Right cardiac atrium (tissue), 5 donors: ENCODE data around the gene MOGAT3. TPM values are rescaled to one million over a fixed set of nuclear protein-coding genes. Genes with fewer than 3 reads are reported as not detected.

Experiments used
- ATAC-seq, 2 donors: fragments of 200-7000 bp; cut with Tn5 transposase; one replicate each; pipeline versions ENCODE4 v1.8.0 to v1.9.1; 2020; ENCODE audit warnings: moderate library complexity in 2 of 2, mild to moderate bottlenecking in 1 of 2
- DNase-seq, 3 donors: peaks; one replicate each; pipeline ENCODE4 v3.0.0-alpha.2; 2020
- H3K27ac ChIP-seq: one replicate; pipeline ENCODE4 v1.5.1; 2013; ENCODE audit warnings: mild to moderate bottlenecking, low read length, control low read depth, moderate library complexity
- H3K27me3 ChIP-seq: one replicate; pipeline ENCODE4 v1.6.1; 2013; ENCODE audit not compliant: control insufficient read depth, insufficient read depth
- H3K4me1 ChIP-seq: one replicate; pipeline ENCODE4 v1.6.1; 2013; ENCODE audit warnings: low read length; ENCODE audit not compliant: control insufficient read depth, insufficient read depth
- H3K4me3 ChIP-seq: one replicate; pipeline ENCODE4 v1.5.1; 2013; ENCODE audit warnings: low read length, control low read depth
- H3K9me3 ChIP-seq: one replicate; pipeline ENCODE4 v1.6.1; 2013; ENCODE audit warnings: low read length; ENCODE audit not compliant: control insufficient read depth
- WGBS: extraction: QIAGEN DNeasy Blood & Tissue Kit; methylation state at CpG from one replicate; pipeline ENCODE4 v1.1.7; 2013; 5-methylcytosine and 5-hydroxymethylcytosine counted together
- intact Hi-C, 4 donors: fragments of 100-400 bp; cut with DNase I; formaldehyde crosslinking; loops; one replicate each; pipeline versions ENCODE4 v1.11.0 to v1.14.0; 2022 to 2023
- polyA plus RNA-seq: library from polyadenylated mRNA; stranded (reverse); fragments of 200-250 nt; gene quantifications from one replicate; pipeline ENCODE4 v1.2.3, GENCODE V29; 2013
- total RNA-seq, 4 donors: library from RNA; stranded (reverse); fragmentation: NEBNext Ultra II Directional; extraction: Animal tissue kit (Norgen Biotek cat#: 25700); gene quantifications; one replicate each; pipeline ENCODE4 v1.2.1, GENCODE V29; 2021
- donor health status: healthy with polysubstance abuse.
- donor health status: DM: no; HTN: yes; CAD: no.
- donor health status: DM: no; HTN: no; CAD: no.
- donor health status: DM: no; HTN: yes; CAD: no; lungs with severe emphysema.
- donor health status: DM: yes; HTN: yes; CAD: no.

The MOGAT3 gene
- total and polyA plus RNA-seq, 5 donors, result not detected

GRCh38 chr7:101164071-101164840, 36.6 kb downstream of the MOGAT3 start:
- WGBS, result 2% methylated on average over 75 of the region's 75 CpGs
- DNase-seq (peak in 1 of 3 donors; percentile 75), ATAC-seq (peak in 1 of 2 donors; percentile 27)
- Histone ChIP-seq H3K4me1 (peaks cover 6% of the 10 kb centered on the region), H3K27me3 (no peaks in the 10 kb centered on the region), H3K4me3 (peak overlapping the region; percentile 6), H3K27ac (no peak overlapping the region), H3K9me3 (no peaks in the 10 kb centered on the region)
- intact Hi-C loops, result loop anchor here in 1 of 4 donors (10.0 kb wide), 1 partner anchor 269 kb away; the partner anchor contains the start of gene ACHE

- ATAC-seq, result peak in 1 of 2 donors; percentile 3
- peak in 1 of 3 donors; percentile 58 for DNase-seq
Measured at GRCh38 chr7:101163279-101164070, 37.4 kb downstream of the MOGAT3 start.

DNA sequence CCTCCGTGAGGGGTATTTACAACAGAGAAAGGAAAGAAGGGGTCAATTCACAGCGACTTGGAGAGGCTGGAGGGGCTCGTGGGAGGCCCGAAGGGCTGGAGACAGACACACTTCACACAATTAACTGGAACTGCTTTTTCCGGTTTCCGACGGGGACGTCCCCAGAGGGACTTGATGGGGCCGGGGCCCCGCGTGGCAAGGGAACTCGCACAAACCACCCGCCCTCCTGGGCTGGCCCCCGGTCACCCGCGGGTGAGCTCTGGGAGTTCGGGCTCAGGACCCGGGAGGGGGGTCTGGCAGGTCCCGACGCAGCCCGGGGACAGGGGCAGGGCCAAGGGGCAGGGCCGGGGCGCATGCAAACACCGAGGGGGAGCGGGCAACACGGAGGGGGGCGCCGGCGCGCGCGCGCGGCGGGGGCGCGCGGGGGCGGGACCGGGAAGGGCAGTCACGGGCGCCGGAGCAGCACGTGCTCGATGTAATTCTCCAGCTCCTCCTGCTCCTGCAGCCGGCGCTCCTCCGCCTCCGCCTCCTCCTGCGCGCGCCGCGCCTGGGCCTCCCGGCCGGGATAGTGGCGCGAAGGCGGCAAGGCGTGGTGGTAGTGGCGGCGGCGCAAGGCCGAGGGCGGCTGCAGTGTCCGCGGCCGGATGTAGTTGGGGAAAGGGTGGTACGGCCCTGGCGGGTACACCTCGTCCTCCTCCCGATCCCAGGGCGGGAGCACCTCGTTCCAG, 38.1 kb downstream of the MOGAT3 start:
- intact Hi-C loops, result loop anchor here in 1 of 4 donors (10.0 kb wide), 1 partner anchor 268 kb away; the partner anchor contains the start of gene ACHE
- WGBS, result 2% methylated on average over 72 of the region's 74 CpGs
- H3K4me1 ChIP-seq, result peaks cover 6% of the 10 kb centered on the region
- no peak overlapping the region for H3K27ac ChIP-seq
- peak overlapping the region; percentile 8 for H3K4me3 ChIP-seq
- no peaks in the 10 kb centered on the region for H3K27me3 ChIP-seq
- peak in 1 of 2 donors; percentile 60 for ATAC-seq
- DNase-seq, result peak; percentile 54 to 68 (median 65)
- no peaks in the 10 kb centered on the region for H3K9me3 ChIP-seq

More at GRCh38 chr7:101163279-101164070, 37.4 kb downstream of the MOGAT3 start:
- no peak overlapping the region for H3K27ac ChIP-seq
- H3K4me1 ChIP-seq, result peaks cover 6% of the 10 kb centered on the region
- intact Hi-C loops, result loop anchor here in 1 of 4 donors (10.0 kb wide), 1 partner anchor 269 kb away; the partner anchor contains the start of gene ACHE
- H3K27me3 ChIP-seq, result no peaks in the 10 kb centered on the region
- no peaks in the 10 kb centered on the region for H3K9me3 ChIP-seq
- peak overlapping the region; percentile 8 for H3K4me3 ChIP-seq
- under 1% methylated on average over 89 of the region's 92 CpGs for WGBS

GRCh38 chr7:101161692-101162471, 39.0 kb downstream of the MOGAT3 start:
- no peak for DNase-seq
- H3K4me1 ChIP-seq, result peaks cover 6% of the 10 kb centered on the region
- 79% methylated on average over 17 of the region's 17 CpGs for WGBS
- ATAC-seq, result no peak
- H3K27ac ChIP-seq, result no peak overlapping the region
- H3K9me3 ChIP-seq, result no peaks in the 10 kb centered on the region
- H3K27me3 ChIP-seq, result no peaks in the 10 kb centered on the region
- no peak overlapping the region for H3K4me3 ChIP-seq
- intact Hi-C loops, result loop anchor here in 1 of 4 donors (10.0 kb wide), 1 partner anchor 267 kb away; the partner anchor contains the start of gene ACHE

GRCh38 chr7:101160910-101161309, 39.9 kb downstream of the MOGAT3 start:
- Histone ChIP-seq H3K9me3 (no peaks in the 10 kb centered on the region), H3K27ac (no peak overlapping the region), H3K4me1 (peaks cover 6% of the 10 kb centered on the region), H3K27me3 (no peaks in the 10 kb centered on the region), H3K4me3 (no peak overlapping the region)
- intact Hi-C loops, result loop anchor here in 1 of 4 donors (10.0 kb wide), 1 partner anchor 266 kb away; the partner anchor contains the start of gene ACHE
- DNase-seq (no peak), ATAC-seq (no peak)

- DNase-seq (peak in 1 of 3 donors; percentile 52), ATAC-seq (no peak)
- no peaks in the 10 kb centered on the region for H3K27me3 ChIP-seq
- intact Hi-C loops, result loop anchor here in 1 of 4 donors (10.0 kb wide), 1 partner anchor 265 kb away; the partner anchor contains the start of gene ACHE
- H3K27ac ChIP-seq, result no peak overlapping the region
- no peaks in the 10 kb centered on the region for H3K9me3 ChIP-seq
- WGBS, result 78% methylated on average over 31 of the region's 31 CpGs
- H3K4me3 ChIP-seq, result no peak overlapping the region
- peaks cover 9% of the 10 kb centered on the region for H3K4me1 ChIP-seq
Measured at GRCh38 chr7:101159696-101160674, 40.9 kb downstream of the MOGAT3 start.

DNA sequence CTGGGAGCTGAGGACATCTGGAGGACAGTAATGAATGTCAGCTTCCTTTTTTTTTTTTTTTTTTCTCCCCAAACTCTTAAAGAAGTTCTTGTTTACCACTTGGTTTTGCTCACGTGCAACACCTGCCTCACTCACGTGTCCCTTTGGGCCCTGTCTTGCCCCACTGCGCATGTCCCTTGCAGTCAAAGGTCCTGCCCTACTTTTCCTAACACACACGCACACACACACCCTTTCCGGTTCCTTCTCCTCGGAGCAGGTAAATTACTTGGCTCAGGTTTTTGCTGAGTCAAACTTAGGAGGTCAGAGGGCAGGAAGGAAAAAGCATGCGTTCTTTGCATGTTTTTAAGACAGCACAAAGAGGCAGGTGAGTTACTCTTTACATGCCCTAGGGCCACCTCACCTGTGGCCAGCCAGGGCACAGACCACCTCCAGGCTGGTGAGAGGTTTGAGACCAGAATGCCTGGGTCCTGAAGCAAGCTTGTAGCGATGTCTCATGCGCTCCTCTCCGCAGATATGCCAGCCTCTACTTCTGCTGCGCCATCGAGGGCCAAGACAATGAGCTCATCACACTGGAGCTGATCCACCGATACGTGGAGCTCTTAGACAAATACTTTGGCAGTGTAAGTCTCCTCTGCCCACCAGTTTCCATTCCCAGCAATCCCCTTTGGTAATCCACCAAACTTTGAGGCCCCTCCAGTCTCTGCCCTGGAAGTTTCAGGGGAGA, 43.8 kb downstream of the MOGAT3 start:
- ATAC-seq, result no peak
- no peaks in the 10 kb centered on the region for H3K9me3 ChIP-seq
- no peak for DNase-seq
- no peak overlapping the region for H3K4me3 ChIP-seq
- peaks cover 6% of the 10 kb centered on the region for H3K4me1 ChIP-seq
- H3K27me3 ChIP-seq, result no peaks in the 10 kb centered on the region
- H3K27ac ChIP-seq, result no peak overlapping the region
- intact Hi-C loops, result no loop called here
- WGBS, result 85% methylated on average over 14 of the region's 14 CpGs

- DNase-seq, result no peak
- ATAC-seq, result no peak
- intact Hi-C loops, result no loop called here
- Histone ChIP-seq H3K9me3 (no peaks in the 10 kb centered on the region), H3K27ac (no peak overlapping the region), H3K4me3 (no peak overlapping the region), H3K4me1 (peaks cover 6% of the 10 kb centered on the region), H3K27me3 (no peaks in the 10 kb centered on the region)
- WGBS, result 80% methylated on average over 6 of the region's 6 CpGs
Measured at GRCh38 chr7:101156277-101156676, 44.6 kb downstream of the MOGAT3 start.

- H3K9me3 ChIP-seq, result no peaks in the 10 kb centered on the region
- no peak overlapping the region for H3K27ac ChIP-seq
- H3K27me3 ChIP-seq, result no peaks in the 10 kb centered on the region
- WGBS, result 60% methylated on average over 4 of the region's 4 CpGs
- DNase-seq (no peak), ATAC-seq (no peak)
- H3K4me1 ChIP-seq, result peaks cover 6% of the 10 kb centered on the region
- intact Hi-C loops, result no loop called here
- peak overlapping the region; percentile 74 for H3K4me3 ChIP-seq
Measured at GRCh38 chr7:101155303-101155702, 45.5 kb downstream of the MOGAT3 start.
